IMR-90 (cell line): ENCODE measurements around the gene IGF1R. TPM values are rescaled to one million over a fixed set of nuclear protein-coding genes. Genes with fewer than 3 reads are reported as not detected.

Experiments used
- ATAC-seq: fragments of 200-7000 bp; cut with Tn5 transposase; 2 replicates; pipeline ENCODE4 v1.9.1; 2020; ENCODE audit warnings: low read depth, mild to moderate bottlenecking, moderate library complexity
- BruUV-seq: library from RNA; stranded (reverse); fragments of 400-500 nt; replicated peaks from 2 replicates; lab custom pipeline; 2021; lab: Mats Ljungman, UMichigan
- CTCF ChIA-PET: fragments of 300-600 bp; formaldehyde crosslinking; extraction: SDS; loops from one replicate; lab custom pipeline; 2021; ENCODE audit warnings: antibody characterized with exemption; lab: Yijun Ruan, JAX
- POLR2A ChIA-PET: fragments of 300-600 bp; sonication (Branson Sonifier 250); formaldehyde crosslinking; loops from one replicate; lab custom pipeline; 2022; ENCODE audit warnings: antibody characterized with exemption; ENCODE audit not compliant: unreplicated experiment; lab: Charles Lee
- DNase-seq: peaks from one replicate; pipeline ENCODE4 v3.0.0; 2013
- H2AFZ ChIP-seq: replicated peaks from 2 replicates; pipeline ENCODE3; 2013; ENCODE audit warnings: low read length, mild to moderate bottlenecking; ENCODE audit not compliant: poor library complexity
- H2AK5ac ChIP-seq: 2 replicates; pipeline ENCODE4 v1.6.1; 2013; ENCODE audit warnings: low read depth, low read length, inconsistent platforms
- H2AK9ac ChIP-seq: replicated peaks from 2 replicates; pipeline ENCODE3; 2013; ENCODE audit warnings: mild to moderate bottlenecking, low read depth, low read length, moderate library complexity; ENCODE audit not compliant: poor library complexity
- H2BK120ac ChIP-seq: 2 replicates; pipeline ENCODE4 v1.6.1; 2013; ENCODE audit warnings: low read depth, low read length, inconsistent platforms
- H2BK15ac ChIP-seq: 3 replicates; pipeline ENCODE4 v1.6.1; 2013; ENCODE audit warnings: low read depth, low read length, inconsistent platforms
- H2BK20ac ChIP-seq: 2 replicates; pipeline ENCODE4 v1.6.1; 2013; ENCODE audit warnings: low read depth, mild to moderate bottlenecking, inconsistent platforms, low read length, moderate library complexity
- H2BK5ac ChIP-seq: 2 replicates; pipeline ENCODE4 v1.6.1; 2013; ENCODE audit warnings: mild to moderate bottlenecking, low read depth, low read length, inconsistent platforms; ENCODE audit not compliant: poor library complexity, severe bottlenecking
- H3K14ac ChIP-seq: replicated peaks from 2 replicates; pipeline ENCODE4 v1.6.1; 2013; ENCODE audit warnings: low read depth, low read length, inconsistent platforms
- H3K18ac ChIP-seq: 2 replicates; pipeline ENCODE4 v1.6.1; 2013; ENCODE audit warnings: low read depth, low read length, control low read depth
- H3K23ac ChIP-seq: 2 replicates; pipeline ENCODE4 v1.6.1; 2013; ENCODE audit warnings: low read depth, low read length, inconsistent platforms
- H3K27ac ChIP-seq: 2 replicates; pipeline ENCODE4 v1.5.1; 2013; ENCODE audit warnings: mild to moderate bottlenecking, control low read depth, low read length; ENCODE audit not compliant: insufficient read depth
- H3K27me3 ChIP-seq: 2 replicates; pipeline ENCODE4 v1.6.1; 2013; ENCODE audit warnings: low read length; ENCODE audit not compliant: control insufficient read depth, insufficient read depth
- H3K36me3 ChIP-seq: 2 replicates; pipeline ENCODE4 v1.6.1; 2013; ENCODE audit warnings: low read length, mixed read lengths; ENCODE audit not compliant: control insufficient read depth, insufficient read depth
- H3K4ac ChIP-seq: 2 replicates; pipeline ENCODE4 v1.6.1; 2013; ENCODE audit warnings: low read depth, low read length, inconsistent platforms
- H3K4me1 ChIP-seq: 2 replicates; pipeline ENCODE4 v1.6.1; 2013; ENCODE audit warnings: low read length, mixed read lengths; ENCODE audit not compliant: control insufficient read depth, insufficient read depth
- H3K4me2 ChIP-seq: 2 replicates; pipeline ENCODE4 v1.6.1; 2013; ENCODE audit warnings: low read depth, mild to moderate bottlenecking, control low read depth, low read length, moderate library complexity
- H3K4me3 ChIP-seq: 2 replicates; pipeline ENCODE4 v1.5.1; 2013; ENCODE audit warnings: low read depth, mild to moderate bottlenecking, control low read depth, low read length, moderate library complexity; ENCODE audit not compliant: insufficient read depth
- H3K56ac ChIP-seq: 2 replicates; pipeline ENCODE4 v1.6.1; 2013; ENCODE audit warnings: low read length, inconsistent platforms; ENCODE audit not compliant: insufficient read depth; ENCODE audit errors: extremely low read depth
- H3K79me1 ChIP-seq, 2 experiments: 2 replicates each; pipeline ENCODE4 v1.6.1; 2013; ENCODE audit warnings: low read length in 2 of 2, inconsistent platforms in 1 of 2, low read depth in 1 of 2
- H3K9ac ChIP-seq: 2 replicates; pipeline ENCODE4 v1.6.1; 2013; ENCODE audit warnings: low read depth, low read length, control low read depth
- H3K9me1 ChIP-seq: 2 replicates; pipeline ENCODE4 v1.6.1; 2013; ENCODE audit warnings: low read length, inconsistent platforms; ENCODE audit not compliant: insufficient read depth
- H3K9me3 ChIP-seq: 2 replicates; pipeline ENCODE4 v1.6.1; 2013; ENCODE audit warnings: low read length; ENCODE audit not compliant: control insufficient read depth, insufficient read depth
- H4K20me1 ChIP-seq: 2 replicates; pipeline ENCODE4 v1.6.1; 2013; ENCODE audit warnings: low read length, inconsistent platforms; ENCODE audit not compliant: insufficient read depth
- H4K5ac ChIP-seq: 2 replicates; pipeline ENCODE4 v1.6.1; 2013; ENCODE audit warnings: mild to moderate bottlenecking, low read depth, low read length, control low read depth
- H4K8ac ChIP-seq, 2 experiments: 2 replicates each; pipeline ENCODE4 v1.6.1; 2013; ENCODE audit warnings: low read depth in 2 of 2, low read length in 2 of 2, control low read depth in 1 of 2, inconsistent platforms in 1 of 2
- H4K91ac ChIP-seq: 2 replicates; pipeline ENCODE4 v1.6.1; 2013; ENCODE audit warnings: low read depth, low read length, inconsistent platforms; ENCODE audit not compliant: insufficient read depth
- BHLHE40 ChIP-seq: fragments of 150-350 bp; IDR thresholded peaks from 2 replicates; pipeline ENCODE4 v1.6.1; 2016; ENCODE audit warnings: mild to moderate bottlenecking, low read depth, low read length
- CHD1 ChIP-seq: IDR thresholded peaks from 2 replicates; pipeline ENCODE4 v1.6.1; 2012; ENCODE audit warnings: low read depth, low read length, improper control_type of control experiment
- ELK1 ChIP-seq: fragments of 150-350 bp; IDR thresholded peaks from 2 replicates; pipeline ENCODE4 v1.6.1; 2016; ENCODE audit warnings: low read depth, mild to moderate bottlenecking, low read length, moderate library complexity, borderline replicate concordance
- MXI1 ChIP-seq: IDR thresholded peaks from 2 replicates; pipeline ENCODE4 v1.6.1; 2012; ENCODE audit warnings: low read depth, mild to moderate bottlenecking, low read length, moderate library complexity, borderline replicate concordance
- SMC3 ChIP-seq: fragments of 150-350 bp; IDR thresholded peaks from 2 replicates; pipeline ENCODE4 v1.6.1; 2016; ENCODE audit warnings: low read depth, mild to moderate bottlenecking, antibody characterized with exemption, low read length, moderate library complexity
- USF2 ChIP-seq: fragments of 150-350 bp; IDR thresholded peaks from 2 replicates; pipeline ENCODE4 v1.6.1; 2017; ENCODE audit warnings: mild to moderate bottlenecking, antibody characterized with exemption, low read length, low read depth
- WGBS, 2 experiments: methylation state at CpG; one replicate each; pipeline versions ENCODE4 v1.1.5 to v1.1.7; 2013; ENCODE audit warnings: missing lambda C conversion rate in 2 of 2; ENCODE audit not compliant: insufficient read length in 1 of 2; ENCODE audit errors: extremely low coverage in 2 of 2; 5-methylcytosine and 5-hydroxymethylcytosine counted together
- dilution Hi-C: fragments of 300-500 bp; cut with HindIII; formaldehyde crosslinking; loops from one replicate; pipeline ENCODE4 v1.14.3; 2018; ENCODE audit warnings: low sequenced_read_pairs; ENCODE audit not compliant: unreplicated experiment
- in situ Hi-C: fragments of 300-500 bp; cut with MboI; formaldehyde crosslinking; loops from 3 replicates; pipeline ENCODE4 v1.14.3; 2019; ENCODE audit warnings: low sequenced_read_pairs, inconsistent platforms, mixed read lengths
- intact Hi-C: fragments of 100-400 bp; cut with micrococcal nuclease; formaldehyde crosslinking; loops from 2 replicates; pipeline ENCODE4 v1.10.0; 2022
- polyA plus RNA-seq, 3 experiments: library from polyadenylated mRNA; depleted of rRNA; stranded (reverse); fragments of >200 nt; gene quantifications; 2 replicates each; pipeline ENCODE4 v1.2.3, GENCODE V29; 2012; ENCODE audit warnings: low replicate concordance in 1 of 3
- total RNA-seq: library from RNA; depleted of rRNA; stranded (reverse); fragments of >200 nt; gene quantifications from 2 replicates; pipeline ENCODE4 v1.2.3, GENCODE V29; 2012
- TF ChIP-seq, protein P1 (sequence below): conservative IDR thresholded peaks from 2 replicates; pipeline ENCODE4 v1.5.1; 2012; ENCODE audit warnings: mild to moderate bottlenecking, low read depth, low read length, improper control_type of control experiment

Gene IGF1R
- total and polyA plus RNA-seq, 2 of the 4 experiments (the other 2 are of a cell fraction), result 24.0 to 24.9 TPM

- dilution Hi-C loops (no loop called here), intact Hi-C loops (no loop called here), in situ Hi-C loops (no loop called here)
- Histone ChIP-seq H3K9me1 (no peaks in the 10 kb centered on the region), H3K27ac (no peak overlapping the region), H4K91ac (no peak overlapping the region), H3K4me2 (no peak overlapping the region), H4K8ac (no peak overlapping the region), H3K14ac (no peak overlapping the region), H3K79me1 (no peaks in the 10 kb centered on the region), H2AK5ac (no peak overlapping the region), H3K56ac (no peak overlapping the region), H2BK20ac (no peak overlapping the region), H3K27me3 (peaks cover 12% of the 10 kb centered on the region), H2BK5ac (no peak overlapping the region), H2BK15ac (no peak overlapping the region), H3K4me3 (no peak overlapping the region), H2AK9ac (no peak overlapping the region), H4K20me1 (no peaks in the 10 kb centered on the region), H3K4ac (no peak overlapping the region), H3K23ac (no peak overlapping the region), H3K9ac (no peak overlapping the region), H2BK120ac (no peak overlapping the region), H3K18ac (no peak overlapping the region), H3K4me1 (no peaks in the 10 kb centered on the region), H3K36me3 (no peaks in the 10 kb centered on the region), H4K5ac (no peak overlapping the region), H2AFZ (no peak overlapping the region), H3K9me3 (no peaks in the 10 kb centered on the region)
- POLR2A ChIA-PET, result no interaction called here
- ATAC-seq (no peak), DNase-seq (no peak)
- no TSS peak for BruUV-seq
- TF ChIP-seq ELK1, result no peak
- TF ChIP-seq SMC3, result no peak
- TF ChIP-seq, protein P1, sequence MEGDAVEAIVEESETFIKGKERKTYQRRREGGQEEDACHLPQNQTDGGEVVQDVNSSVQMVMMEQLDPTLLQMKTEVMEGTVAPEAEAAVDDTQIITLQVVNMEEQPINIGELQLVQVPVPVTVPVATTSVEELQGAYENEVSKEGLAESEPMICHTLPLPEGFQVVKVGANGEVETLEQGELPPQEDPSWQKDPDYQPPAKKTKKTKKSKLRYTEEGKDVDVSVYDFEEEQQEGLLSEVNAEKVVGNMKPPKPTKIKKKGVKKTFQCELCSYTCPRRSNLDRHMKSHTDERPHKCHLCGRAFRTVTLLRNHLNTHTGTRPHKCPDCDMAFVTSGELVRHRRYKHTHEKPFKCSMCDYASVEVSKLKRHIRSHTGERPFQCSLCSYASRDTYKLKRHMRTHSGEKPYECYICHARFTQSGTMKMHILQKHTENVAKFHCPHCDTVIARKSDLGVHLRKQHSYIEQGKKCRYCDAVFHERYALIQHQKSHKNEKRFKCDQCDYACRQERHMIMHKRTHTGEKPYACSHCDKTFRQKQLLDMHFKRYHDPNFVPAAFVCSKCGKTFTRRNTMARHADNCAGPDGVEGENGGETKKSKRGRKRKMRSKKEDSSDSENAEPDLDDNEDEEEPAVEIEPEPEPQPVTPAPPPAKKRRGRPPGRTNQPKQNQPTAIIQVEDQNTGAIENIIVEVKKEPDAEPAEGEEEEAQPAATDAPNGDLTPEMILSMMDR, result no peak
- no peak for TF ChIP-seq USF2
- no peak for TF ChIP-seq BHLHE40
- TF ChIP-seq CHD1, result no peak
- TF ChIP-seq MXI1, result no peak
- CTCF ChIA-PET, result interaction anchor here (0.5 kb wide), 1 partner anchor 12 kb away, joined by 4 read pairs; no protein-coding TSS in a partner anchor
- no CpG with 5 or more reads among the region's 2 CpGs for WGBS, 2 experiments
Measured at GRCh38 chr15:98999233-98999632, 350.9 kb downstream of the IGF1R start.
